ENCODE measurements around the gene FAM13A. TPM values are rescaled to one million over a fixed set of nuclear protein-coding genes. Genes with fewer than 3 reads are reported as not detected.

Gene FAM13A
- total RNA-seq, 4 donors from 2014 or later, result 157 to 327 (median 202) TPM

- no peak overlapping the region for H3K4me3 ChIP-seq (replicated peaks in 1 of 3)
- no peaks in the 10 kb centered on the region for H3K9me3 ChIP-seq
- peaks cover 32 to 36% of the 10 kb centered on the region in 2 donors for H3K36me3 ChIP-seq
- peaks cover 40 to 43% of the 10 kb centered on the region in 2 donors for H3K4me1 ChIP-seq
- 91 to 92% methylated on average over 4 of the region's 4 CpGs for WGBS, 2 donors
- intact Hi-C loops (cut with DNase I), result no loop called here
- DNase-seq, result no peak
- H3K27me3 ChIP-seq, result no peaks in the 10 kb centered on the region
- H3K27ac ChIP-seq, result peak overlapping the region in 2 of 3 donors; percentile 82 to 90
- TF ChIP-seq POLR2A (IDR thresholded peaks at IDR 0.05) (no peak), CTCF (IDR thresholded peaks at IDR 0.05) (no peak)
Observed at GRCh38 chr4:88752076-88752463, 304.9 kb downstream of the FAM13A start.

GRCh38 chr4:88751258-88752075 lies 305.5 kb downstream of the FAM13A start:
- Histone ChIP-seq H3K4me1 (peaks cover 46 to 49% of the 10 kb centered on the region in 2 donors), H3K9me3 (no peaks in the 10 kb centered on the region), H3K36me3 (peaks cover 36 to 39% of the 10 kb centered on the region in 2 donors), H3K27ac (peak overlapping the region in 2 of 3 donors; percentile 82 to 90), H3K4me3 (replicated peaks in 1 of 3) (no peak overlapping the region), H3K27me3 (no peaks in the 10 kb centered on the region)
- TF ChIP-seq POLR2A (IDR thresholded peaks at IDR 0.05) (no peak), CTCF (IDR thresholded peaks at IDR 0.05) (no peak)
- WGBS, 2 donors, result 90 to 91% methylated on average over 7 of the region's 7 CpGs
- no peak for DNase-seq
- intact Hi-C loops (cut with DNase I), result no loop called here

GRCh38 chr4:88750369-88750768 lies 306.6 kb downstream of the FAM13A start:
- TF ChIP-seq CTCF (IDR thresholded peaks at IDR 0.05) (no peak), POLR2A (IDR thresholded peaks at IDR 0.05) (no peak)
- Histone ChIP-seq H3K9me3 (no peaks in the 10 kb centered on the region), H3K36me3 (peaks cover 36 to 39% of the 10 kb centered on the region in 2 donors), H3K4me3 (replicated peaks in 1 of 3) (no peak overlapping the region), H3K4me1 (peaks cover 52 to 55% of the 10 kb centered on the region in 2 donors), H3K27ac (peak overlapping the region in 1 of 3 donors; percentile 90), H3K27me3 (no peaks in the 10 kb centered on the region)
- WGBS, 2 donors, result 94 to 96% methylated on average over 10 of the region's 10 CpGs
- DNase-seq, result no peak
- intact Hi-C loops (cut with DNase I), result no loop called here

GRCh38 chr4:88747351-88747750 lies 309.6 kb downstream of the FAM13A start:
- DNase-seq, result no peak
- Histone ChIP-seq H3K27me3 (no peaks in the 10 kb centered on the region), H3K4me3 (replicated peaks in 1 of 3) (no peak overlapping the region), H3K9me3 (no peaks in the 10 kb centered on the region), H3K36me3 (peaks cover 36 to 39% of the 10 kb centered on the region in 2 donors), H3K4me1 (peaks cover 45 to 48% of the 10 kb centered on the region in 2 donors), H3K27ac (peak overlapping the region; percentile 90 to 97 (median 92))
- TF ChIP-seq POLR2A (IDR thresholded peaks at IDR 0.05), result no peak
- 95 to 99% methylated on average over 7 of the region's 7 CpGs for WGBS, 2 donors
- intact Hi-C loops (cut with DNase I), result no loop called here

GRCh38 chr4:88746206-88746605 lies 310.8 kb downstream of the FAM13A start:
- no peaks in the 10 kb centered on the region for H3K9me3 ChIP-seq
- peaks cover 36 to 39% of the 10 kb centered on the region in 2 donors for H3K36me3 ChIP-seq
- H3K27me3 ChIP-seq, result no peaks in the 10 kb centered on the region
- DNase-seq, result peak in 1 of 2 donors; percentile 29
- peak in 1 of 2 donors; percentile 30 for TF ChIP-seq POLR2A (IDR thresholded peaks at IDR 0.05)
- TF ChIP-seq CTCF (IDR thresholded peaks at IDR 0.05), result no peak
- intact Hi-C loops (cut with DNase I), result no loop called here
- H3K4me3 ChIP-seq (replicated peaks in 1 of 3), result no peak overlapping the region
- peak overlapping the region; percentile 90 to 97 (median 92) for H3K27ac ChIP-seq
- peaks cover 33 to 42% of the 10 kb centered on the region in 2 donors for H3K4me1 ChIP-seq
- 29 to 30% methylated on average over 5 of the region's 5 CpGs for WGBS, 2 donors
